Thyroid gland (tissue), 4 donors: Measurements from ENCODE around the gene BPIFA1.

Source experiments
- CTCF ChIP-seq, 6 experiments: fragments of 200-600 bp in 3 of 6; fragments of 450-650 bp in 3 of 6; sonication (generic) in 3 of 6; IDR thresholded peaks; one replicate each; pipeline ENCODE4 v1.5.1; 2016 to 2019; ENCODE audit warnings: antibody characterized with exemption in 6 of 6, mild to moderate bottlenecking in 2 of 6, inconsistent platforms in 1 of 6, moderate library complexity in 1 of 6
- POLR2A ChIP-seq, 2 donors: fragments of 450-650 bp; IDR thresholded peaks; one replicate each; pipeline ENCODE4 v1.6.1; 2017; ENCODE audit warnings: antibody characterized with exemption in 2 of 2, mild to moderate bottlenecking in 2 of 2, moderate library complexity in 1 of 2

GRCh38 chr20:33203444-33203843, 32.4 kb upstream of the BPIFA1 start:
- TF ChIP-seq CTCF (IDR thresholded peaks at IDR 0.05), result no peak
- no peak for TF ChIP-seq POLR2A (IDR thresholded peaks at IDR 0.05)
